Tibial nerve (tissue), 4 donors: ENCODE data around the gene IRF3. TPM values are rescaled to one million over a fixed set of nuclear protein-coding genes. Genes with fewer than 3 reads are reported as not detected.

Experiments used
- DNase-seq, 2 donors: peaks; one replicate each; pipeline ENCODE4 v3.0.0-alpha.2; 2019; ENCODE audit warnings: low spot score in 2 of 2
- H3K27ac ChIP-seq, 4 donors: fragments of 200-600 bp; sonication (generic) in 3 of 4; one replicate each; pipeline ENCODE4 v1.5.1; 2017 to 2019; ENCODE audit warnings: mild to moderate bottlenecking in 1 of 4
- H3K27me3 ChIP-seq, 2 donors: fragments of 200-600 bp; sonication (generic) in 1 of 2; one replicate each; pipeline versions ENCODE4 v1.5.1 to v1.6.0; 2017 to 2019
- H3K36me3 ChIP-seq, 3 donors: fragments of 200-600 bp; sonication (generic); one replicate each; pipeline ENCODE4 v1.5.1; 2018 to 2019
- H3K4me1 ChIP-seq, 4 donors: fragments of 200-600 bp; sonication (generic) in 3 of 4; one replicate each; pipeline ENCODE4 v1.5.1; 2017 to 2019
- H3K4me3 ChIP-seq, 4 donors: fragments of 200-600 bp; sonication (generic) in 3 of 4; one replicate each; pipeline ENCODE4 v1.5.1; 2017 to 2019; ENCODE audit warnings: mild to moderate bottlenecking in 1 of 4, moderate library complexity in 1 of 4
- H3K9me3 ChIP-seq, 4 donors: fragments of 200-600 bp; sonication (generic) in 3 of 4; one replicate each; pipeline ENCODE4 v1.5.1; 2017 to 2019
- CTCF ChIP-seq, 5 experiments: fragments of 200-600 bp in 3 of 5; fragments of 450-650 bp in 2 of 5; sonication (generic) in 3 of 5; IDR thresholded peaks; one replicate each; pipeline ENCODE4 v1.5.1; 2016 to 2019; ENCODE audit warnings: antibody characterized with exemption in 5 of 5, mild to moderate bottlenecking in 3 of 5, moderate library complexity in 2 of 5
- EP300 ChIP-seq, 2 donors: sonication (generic); formaldehyde crosslinking; IDR thresholded peaks; one replicate each; pipeline ENCODE4 v1.6.1; 2017; ENCODE audit warnings: antibody characterized with exemption in 2 of 2, mild to moderate bottlenecking in 1 of 2
- POLR2A ChIP-seq, 2 donors: fragments of 450-650 bp; IDR thresholded peaks; one replicate each; pipeline ENCODE4 v1.6.1; 2017; ENCODE audit warnings: antibody characterized with exemption in 2 of 2, mild to moderate bottlenecking in 2 of 2, moderate library complexity in 2 of 2
- WGBS, 2 donors: methylation state at CpG; one replicate each; pipeline ENCODE4 v1.1.5; 2018; 5-methylcytosine and 5-hydroxymethylcytosine counted together
- total RNA-seq, 4 donors: library from RNA; depleted of rRNA; stranded (reverse); fragments of >200 nt; gene quantifications; one replicate each; pipeline ENCODE4 v1.1.0, GENCODE V29; 2016

The IRF3 gene
- total RNA-seq, 4 donors from 2014 or later = 41.4 to 85.2 (median 72.4) TPM

GRCh38 chr19:49687150-49687549 is 21.5 kb upstream of the IRF3 start:
- WGBS, 2 donors = 65 to 69% methylated on average over 7 to 12 of the region's 12 CpGs
- DNase-seq = no peak
- Histone ChIP-seq H3K27me3 (peaks cover 0 to 27% of the 10 kb centered on the region in 2 donors), H3K9me3 (no peaks in the 10 kb centered on the region), H3K36me3 (peaks cover 0 to 68% (median 23%) of the 10 kb centered on the region in 3 donors), H3K4me1 (peaks cover 0 to 27% (median 10%) of the 10 kb centered on the region in 4 donors), H3K4me3 (no peak overlapping the region), H3K27ac (peak overlapping the region in 1 of 4 donors; percentile 29)
- TF ChIP-seq CTCF (IDR thresholded peaks at IDR 0.05) (no peak), EP300 (IDR thresholded peaks at IDR 0.05) (no peak), POLR2A (IDR thresholded peaks at IDR 0.05) (no peak)

- H3K27ac ChIP-seq = peak overlapping the region in 1 of 4 donors; percentile 29
- H3K4me1 ChIP-seq = peaks cover 0 to 25% (median 9%) of the 10 kb centered on the region in 4 donors
- TF ChIP-seq POLR2A (IDR thresholded peaks at IDR 0.05) (no peak), CTCF (IDR thresholded peaks at IDR 0.05) (no peak), EP300 (IDR thresholded peaks at IDR 0.05) (no peak)
- H3K27me3 ChIP-seq = peaks cover 0 to 22% of the 10 kb centered on the region in 2 donors
- H3K36me3 ChIP-seq = peaks cover 0 to 73% (median 29%) of the 10 kb centered on the region in 3 donors
- no peaks in the 10 kb centered on the region for H3K9me3 ChIP-seq
- WGBS, 2 donors = 86 to 100% methylated on average over 6 to 19 of the region's 27 CpGs
- no peak overlapping the region for H3K4me3 ChIP-seq
- DNase-seq = no peak
Measured at GRCh38 chr19:49686503-49687088, 20.9 kb upstream of the IRF3 start.

GRCh38 chr19:49685845-49686332 is 20.2 kb upstream of the IRF3 start:
- TF ChIP-seq EP300 (IDR thresholded peaks at IDR 0.05) (no peak), POLR2A (IDR thresholded peaks at IDR 0.05) (no peak), CTCF (IDR thresholded peaks at IDR 0.05) (no peak)
- WGBS, 2 donors = 74 to 80% methylated on average over 23 of the region's 23 CpGs
- H3K27ac ChIP-seq = no peak overlapping the region
- H3K4me3 ChIP-seq = no peak overlapping the region
- H3K27me3 ChIP-seq = peaks cover 0 to 15% of the 10 kb centered on the region in 2 donors
- no peak for DNase-seq
- peaks cover 0 to 24% (median 8%) of the 10 kb centered on the region in 4 donors for H3K4me1 ChIP-seq
- no peaks in the 10 kb centered on the region for H3K9me3 ChIP-seq
- peaks cover 0 to 80% (median 30%) of the 10 kb centered on the region in 3 donors for H3K36me3 ChIP-seq

DNA sequence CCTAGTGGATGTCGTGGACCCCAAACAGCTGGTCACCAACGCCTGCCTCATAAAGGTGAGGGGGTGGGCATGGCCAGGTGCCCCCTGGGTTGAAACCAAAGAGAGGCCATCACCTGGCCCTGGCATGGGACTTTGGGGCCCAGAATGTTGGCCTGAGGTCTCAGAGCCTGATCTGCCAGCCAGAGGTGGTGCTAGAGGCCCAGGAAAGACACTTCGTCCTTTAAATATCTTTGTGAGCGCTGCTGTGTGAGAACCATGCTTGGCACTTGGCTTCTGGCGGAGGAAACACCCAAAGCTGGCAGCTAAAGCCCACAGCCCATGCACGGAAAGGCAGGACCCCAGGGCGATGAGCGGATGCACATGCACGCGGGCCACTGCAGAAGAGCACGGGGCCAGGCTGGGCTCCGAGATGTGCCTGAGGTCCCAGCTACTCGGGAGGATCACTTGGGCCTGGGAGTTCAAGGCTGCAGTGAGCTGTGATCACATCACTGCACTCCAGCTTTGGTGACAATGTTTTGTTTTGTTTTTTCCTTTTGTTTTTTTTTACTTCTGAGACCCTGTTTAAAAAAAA is 19.4 kb upstream of the IRF3 start:
- no peak for DNase-seq
- 83 to 87% methylated on average over 13 of the region's 13 CpGs for WGBS, 2 donors
- peaks cover 0 to 81% (median 30%) of the 10 kb centered on the region in 3 donors for H3K36me3 ChIP-seq
- no peak for TF ChIP-seq EP300 (IDR thresholded peaks at IDR 0.05)
- no peak for TF ChIP-seq POLR2A (IDR thresholded peaks at IDR 0.05)
- TF ChIP-seq CTCF (IDR thresholded peaks at IDR 0.05) = no peak
- H3K4me3 ChIP-seq = no peak overlapping the region
- peaks cover 0 to 24% (median 11%) of the 10 kb centered on the region in 4 donors for H3K4me1 ChIP-seq
- H3K27me3 ChIP-seq = peaks cover 0 to 7% of the 10 kb centered on the region in 2 donors
- no peaks in the 10 kb centered on the region for H3K9me3 ChIP-seq
- H3K27ac ChIP-seq = no peak overlapping the region
